ENCODE measurements around the gene CRYBB1.

DNA sequence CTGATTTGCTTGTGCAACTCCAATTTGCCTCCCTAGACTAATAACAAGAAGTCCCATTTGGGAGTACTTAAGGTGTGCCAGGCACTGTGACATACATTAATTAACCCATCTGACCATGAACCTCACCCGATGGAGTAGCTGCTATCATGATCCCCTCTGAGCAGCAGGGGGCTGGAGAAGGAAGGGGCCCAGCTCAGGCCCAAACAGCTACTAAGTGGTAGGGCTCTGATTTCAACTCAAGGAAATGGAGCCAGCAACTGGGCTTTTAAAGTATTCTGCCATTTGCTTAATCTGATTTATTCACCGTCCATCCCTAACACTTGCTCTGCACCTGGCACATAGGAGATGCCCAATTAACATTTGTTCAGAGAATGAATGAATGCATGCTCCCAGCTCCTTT is 1.2 kb downstream of the CRYBB1 start:
- TF ChIP-seq, protein P1, sequence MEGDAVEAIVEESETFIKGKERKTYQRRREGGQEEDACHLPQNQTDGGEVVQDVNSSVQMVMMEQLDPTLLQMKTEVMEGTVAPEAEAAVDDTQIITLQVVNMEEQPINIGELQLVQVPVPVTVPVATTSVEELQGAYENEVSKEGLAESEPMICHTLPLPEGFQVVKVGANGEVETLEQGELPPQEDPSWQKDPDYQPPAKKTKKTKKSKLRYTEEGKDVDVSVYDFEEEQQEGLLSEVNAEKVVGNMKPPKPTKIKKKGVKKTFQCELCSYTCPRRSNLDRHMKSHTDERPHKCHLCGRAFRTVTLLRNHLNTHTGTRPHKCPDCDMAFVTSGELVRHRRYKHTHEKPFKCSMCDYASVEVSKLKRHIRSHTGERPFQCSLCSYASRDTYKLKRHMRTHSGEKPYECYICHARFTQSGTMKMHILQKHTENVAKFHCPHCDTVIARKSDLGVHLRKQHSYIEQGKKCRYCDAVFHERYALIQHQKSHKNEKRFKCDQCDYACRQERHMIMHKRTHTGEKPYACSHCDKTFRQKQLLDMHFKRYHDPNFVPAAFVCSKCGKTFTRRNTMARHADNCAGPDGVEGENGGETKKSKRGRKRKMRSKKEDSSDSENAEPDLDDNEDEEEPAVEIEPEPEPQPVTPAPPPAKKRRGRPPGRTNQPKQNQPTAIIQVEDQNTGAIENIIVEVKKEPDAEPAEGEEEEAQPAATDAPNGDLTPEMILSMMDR (IDR thresholded peaks at IDR 0.05) = no peak
- no peak for TF ChIP-seq POLR2A (IDR thresholded peaks at IDR 0.05)
